Measurements from ENCODE around the gene SLC26A3.

The SLC26A3 gene

GRCh38 chr7:107837145-107837512, 34.1 kb upstream of the SLC26A3 start:
- Histone ChIP-seq H2AFZ (ENCODE audit: low read length) (no peak overlapping the region), H3K4me3 (ENCODE audit: low read depth, low read length, poor library complexity, severe bottlenecking) (no peak overlapping the region), H3F3A (ENCODE audit: insufficient read depth, low read length) (no peaks in the 10 kb centered on the region), H3K9me3 (ENCODE audit: low read length) (no peaks in the 10 kb centered on the region), H3K27ac (ENCODE audit: low read depth, low read length, poor library complexity, severe bottlenecking) (no peak overlapping the region), H3K9me2 (ENCODE audit: low read depth, low read length) (no peaks in the 10 kb centered on the region), H3K4me1 (ENCODE audit: insufficient read depth, low read length, severe bottlenecking) (no peaks in the 10 kb centered on the region), H4K20me1 (ENCODE audit: insufficient read depth, low read length) (no peaks in the 10 kb centered on the region), H3K36me3 (ENCODE audit: insufficient read depth, low read length) (no peaks in the 10 kb centered on the region), H3K27me3 (ENCODE audit: insufficient read depth, low read length) (no peaks in the 10 kb centered on the region), H3K79me2 (ENCODE audit: insufficient read depth, low read length) (no peaks in the 10 kb centered on the region), H3K4me2 (ENCODE audit: low read length) (no peak overlapping the region), H3K9ac (ENCODE audit: low read length) (no peak overlapping the region)
- no peak for TF ChIP-seq EZH2 (IDR thresholded peaks at IDR 0.05; ENCODE audit: borderline replicate concordance, low read length)
- no peak for TF ChIP-seq CTCF (IDR thresholded peaks at IDR 0.05; ENCODE audit: low read length)

GRCh38 chr7:107836237-107837144, 33.5 kb upstream of the SLC26A3 start:
- Histone ChIP-seq H3K4me1 (ENCODE audit: insufficient read depth, low read length, severe bottlenecking) (no peaks in the 10 kb centered on the region), H3K79me2 (ENCODE audit: insufficient read depth, low read length) (no peaks in the 10 kb centered on the region)

DNA sequence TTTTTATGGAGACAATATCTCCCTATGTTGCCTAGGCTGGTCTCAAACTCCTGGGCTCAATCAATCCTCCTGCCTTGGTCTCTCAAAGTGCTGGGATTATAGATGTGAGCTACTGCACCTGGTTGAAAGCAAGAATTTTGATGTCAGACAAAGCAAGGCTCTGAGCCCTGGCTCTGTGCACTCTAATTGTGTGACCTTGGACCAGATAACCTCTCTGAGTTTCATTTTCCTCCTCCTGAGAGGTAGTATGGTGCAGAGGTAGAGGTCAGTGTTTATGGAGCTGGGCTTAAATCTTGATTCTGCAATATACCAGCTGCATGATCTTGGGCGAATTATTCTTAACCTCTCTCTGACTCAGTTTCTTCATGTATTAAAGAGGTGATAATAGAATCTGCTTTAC, 31.4 kb upstream of the SLC26A3 start:
- Histone ChIP-seq H3F3A (ENCODE audit: insufficient read depth, low read length) (no peaks in the 10 kb centered on the region), H3K36me3 (ENCODE audit: insufficient read depth, low read length) (no peaks in the 10 kb centered on the region), H3K27ac (ENCODE audit: low read depth, low read length, poor library complexity, severe bottlenecking) (no peak overlapping the region), H4K20me1 (ENCODE audit: insufficient read depth, low read length) (no peaks in the 10 kb centered on the region), H3K4me2 (ENCODE audit: low read length) (no peak overlapping the region), H3K79me2 (ENCODE audit: insufficient read depth, low read length) (no peaks in the 10 kb centered on the region), H3K9me2 (ENCODE audit: low read depth, low read length) (no peaks in the 10 kb centered on the region), H3K9me3 (ENCODE audit: low read length) (no peaks in the 10 kb centered on the region), H2AFZ (ENCODE audit: low read length) (no peak overlapping the region), H3K4me3 (ENCODE audit: low read depth, low read length, poor library complexity, severe bottlenecking) (no peak overlapping the region), H3K9ac (ENCODE audit: low read length) (no peak overlapping the region), H3K27me3 (ENCODE audit: insufficient read depth, low read length) (no peaks in the 10 kb centered on the region), H3K4me1 (ENCODE audit: insufficient read depth, low read length, severe bottlenecking) (no peaks in the 10 kb centered on the region)
- TF ChIP-seq CTCF (IDR thresholded peaks at IDR 0.05; ENCODE audit: low read length) (no peak), EZH2 (IDR thresholded peaks at IDR 0.05; ENCODE audit: borderline replicate concordance, low read length) (no peak)

More at GRCh38 chr7:107836237-107837144, 33.5 kb upstream of the SLC26A3 start:
- no peaks in the 10 kb centered on the region for H3K9me3 ChIP-seq (ENCODE audit: low read length)
- no peak overlapping the region for H3K4me2 ChIP-seq (ENCODE audit: low read length)
- H4K20me1 ChIP-seq (ENCODE audit: insufficient read depth, low read length) = no peaks in the 10 kb centered on the region
- no peaks in the 10 kb centered on the region for H3F3A ChIP-seq (ENCODE audit: insufficient read depth, low read length)
- TF ChIP-seq CTCF (IDR thresholded peaks at IDR 0.05; ENCODE audit: low read length) (no peak), EZH2 (IDR thresholded peaks at IDR 0.05; ENCODE audit: borderline replicate concordance, low read length) (no peak)
- no peak overlapping the region for H3K27ac ChIP-seq (ENCODE audit: low read depth, low read length, poor library complexity, severe bottlenecking)
- no peak overlapping the region for H3K4me3 ChIP-seq (ENCODE audit: low read depth, low read length, poor library complexity, severe bottlenecking)
- no peaks in the 10 kb centered on the region for H3K36me3 ChIP-seq (ENCODE audit: insufficient read depth, low read length)
- H3K9ac ChIP-seq (ENCODE audit: low read length) = no peak overlapping the region
- no peaks in the 10 kb centered on the region for H3K9me2 ChIP-seq (ENCODE audit: low read depth, low read length)
- no peaks in the 10 kb centered on the region for H3K27me3 ChIP-seq (ENCODE audit: insufficient read depth, low read length)
- no peak overlapping the region for H2AFZ ChIP-seq (ENCODE audit: low read length)

Measured in OCI-LY1 (cell line).